ENCODE data around the gene UBXN6. TPM values are rescaled to one million over a fixed set of nuclear protein-coding genes. Genes with fewer than 3 reads are reported as not detected.

The UBXN6 gene
- total and polyA plus RNA-seq, 2 experiments from 2014 or later, result 19.1 to 21.6 TPM

- TF ChIP-seq POLR2AphosphoS5 (IDR thresholded peaks at IDR 0.05; ENCODE audit: low read depth), result no peak; the same call in 1 of the 2 replicates
- no peak for TF ChIP-seq CTCF (conservative IDR thresholded peaks at IDR 0.05; ENCODE audit: low read depth in 2 of 2)
- no peak for TF ChIP-seq JUNB (IDR thresholded peaks at IDR 0.05; ENCODE audit: unreplicated experiment)
- TF ChIP-seq, protein P1, sequence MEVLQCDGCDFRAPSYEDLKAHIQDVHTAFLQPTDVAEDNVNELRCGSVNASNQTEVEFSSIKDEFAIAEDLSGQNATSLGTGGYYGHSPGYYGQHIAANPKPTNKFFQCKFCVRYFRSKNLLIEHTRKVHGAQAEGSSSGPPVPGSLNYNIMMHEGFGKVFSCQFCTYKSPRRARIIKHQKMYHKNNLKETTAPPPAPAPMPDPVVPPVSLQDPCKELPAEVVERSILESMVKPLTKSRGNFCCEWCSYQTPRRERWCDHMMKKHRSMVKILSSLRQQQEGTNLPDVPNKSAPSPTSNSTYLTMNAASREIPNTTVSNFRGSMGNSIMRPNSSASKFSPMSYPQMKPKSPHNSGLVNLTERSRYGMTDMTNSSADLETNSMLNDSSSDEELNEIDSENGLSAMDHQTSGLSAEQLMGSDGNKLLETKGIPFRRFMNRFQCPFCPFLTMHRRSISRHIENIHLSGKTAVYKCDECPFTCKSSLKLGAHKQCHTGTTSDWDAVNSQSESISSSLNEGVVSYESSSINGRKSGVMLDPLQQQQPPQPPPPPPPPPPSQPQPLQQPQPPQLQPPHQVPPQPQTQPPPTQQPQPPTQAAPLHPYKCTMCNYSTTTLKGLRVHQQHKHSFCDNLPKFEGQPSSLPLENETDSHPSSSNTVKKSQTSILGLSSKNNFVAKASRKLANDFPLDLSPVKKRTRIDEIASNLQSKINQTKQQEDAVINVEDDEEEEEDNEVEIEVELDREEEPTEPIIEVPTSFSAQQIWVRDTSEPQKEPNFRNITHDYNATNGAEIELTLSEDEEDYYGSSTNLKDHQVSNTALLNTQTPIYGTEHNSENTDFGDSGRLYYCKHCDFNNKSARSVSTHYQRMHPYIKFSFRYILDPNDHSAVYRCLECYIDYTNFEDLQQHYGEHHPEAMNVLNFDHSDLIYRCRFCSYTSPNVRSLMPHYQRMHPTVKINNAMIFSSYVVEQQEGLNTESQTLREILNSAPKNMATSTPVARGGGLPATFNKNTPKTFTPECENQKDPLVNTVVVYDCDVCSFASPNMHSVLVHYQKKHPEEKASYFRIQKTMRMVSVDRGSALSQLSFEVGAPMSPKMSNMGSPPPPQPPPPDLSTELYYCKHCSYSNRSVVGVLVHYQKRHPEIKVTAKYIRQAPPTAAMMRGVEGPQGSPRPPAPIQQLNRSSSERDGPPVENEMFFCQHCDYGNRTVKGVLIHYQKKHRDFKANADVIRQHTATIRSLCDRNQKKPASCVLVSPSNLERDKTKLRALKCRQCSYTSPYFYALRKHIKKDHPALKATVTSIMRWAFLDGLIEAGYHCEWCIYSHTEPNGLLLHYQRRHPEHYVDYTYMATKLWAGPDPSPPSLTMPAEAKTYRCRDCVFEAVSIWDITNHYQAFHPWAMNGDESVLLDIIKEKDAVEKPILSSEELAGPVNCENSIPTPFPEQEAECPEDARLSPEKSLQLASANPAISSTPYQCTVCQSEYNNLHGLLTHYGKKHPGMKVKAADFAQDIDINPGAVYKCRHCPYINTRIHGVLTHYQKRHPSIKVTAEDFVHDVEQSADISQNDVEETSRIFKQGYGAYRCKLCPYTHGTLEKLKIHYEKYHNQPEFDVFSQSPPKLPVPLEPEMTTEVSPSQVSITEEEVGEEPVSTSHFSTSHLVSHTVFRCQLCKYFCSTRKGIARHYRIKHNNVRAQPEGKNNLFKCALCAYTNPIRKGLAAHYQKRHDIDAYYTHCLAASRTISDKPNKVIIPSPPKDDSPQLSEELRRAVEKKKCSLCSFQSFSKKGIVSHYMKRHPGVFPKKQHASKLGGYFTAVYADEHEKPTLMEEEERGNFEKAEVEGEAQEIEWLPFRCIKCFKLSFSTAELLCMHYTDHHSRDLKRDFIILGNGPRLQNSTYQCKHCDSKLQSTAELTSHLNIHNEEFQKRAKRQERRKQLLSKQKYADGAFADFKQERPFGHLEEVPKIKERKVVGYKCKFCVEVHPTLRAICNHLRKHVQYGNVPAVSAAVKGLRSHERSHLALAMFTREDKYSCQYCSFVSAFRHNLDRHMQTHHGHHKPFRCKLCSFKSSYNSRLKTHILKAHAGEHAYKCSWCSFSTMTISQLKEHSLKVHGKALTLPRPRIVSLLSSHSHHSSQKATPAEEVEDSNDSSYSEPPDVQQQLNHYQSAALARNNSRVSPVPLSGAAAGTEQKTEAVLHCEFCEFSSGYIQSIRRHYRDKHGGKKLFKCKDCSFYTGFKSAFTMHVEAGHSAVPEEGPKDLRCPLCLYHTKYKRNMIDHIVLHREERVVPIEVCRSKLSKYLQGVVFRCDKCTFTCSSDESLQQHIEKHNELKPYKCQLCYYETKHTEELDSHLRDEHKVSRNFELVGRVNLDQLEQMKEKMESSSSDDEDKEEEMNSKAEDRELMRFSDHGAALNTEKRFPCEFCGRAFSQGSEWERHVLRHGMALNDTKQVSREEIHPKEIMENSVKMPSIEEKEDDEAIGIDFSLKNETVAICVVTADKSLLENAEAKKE (CRISPR knock-in tag; IDR thresholded peaks at IDR 0.05), result no peak
- TF ChIP-seq STAT1 (IDR thresholded peaks at IDR 0.05; ENCODE audit: unreplicated experiment), result no peak
- TF ChIP-seq EZH2 (IDR thresholded peaks at IDR 0.05; ENCODE audit: low read depth, unreplicated experiment), result no peak
- TF ChIP-seq EZH2phosphoT487 (IDR thresholded peaks at IDR 0.05; ENCODE audit: unreplicated experiment), result no peak
- TF ChIP-seq ZNF331 (CRISPR knock-in tag; IDR thresholded peaks at IDR 0.05; ENCODE audit: low read depth), result no peak
- no peak for TF ChIP-seq CREB1 (CRISPR knock-in tag; IDR thresholded peaks at IDR 0.05; ENCODE audit: low read depth)
- TF ChIP-seq NANOG (IDR thresholded peaks at IDR 0.05; ENCODE audit: borderline replicate concordance), result no peak
- Histone ChIP-seq H3K4me1 (ENCODE audit: insufficient read depth) (no peaks in the 10 kb centered on the region), H3F3A (replicated peaks; ENCODE audit: low read depth) (peaks cover 34% of the 10 kb centered on the region; the same call in 1 of the 2 replicates), H3K79me2 (replicated peaks; ENCODE audit: insufficient read depth) (peaks cover 21% of the 10 kb centered on the region), H4K20me1 (replicated peaks; ENCODE audit: insufficient read depth) (peaks cover 43% of the 10 kb centered on the region), H2AFZ (no peak overlapping the region), H3K27me3 (ENCODE audit: insufficient read depth) (no peaks in the 10 kb centered on the region), H3K36me3 (ENCODE audit: insufficient read depth) (peaks cover 27% of the 10 kb centered on the region), H3K9me2 (ENCODE audit: insufficient read depth) (no peaks in the 10 kb centered on the region), H3K4me3 (no peak overlapping the region), H3K4me2 (no peak overlapping the region), H3K27ac (ENCODE audit: low read depth) (no peak overlapping the region)
- peak overlapping the region; percentile 52; the same call in 1 of the 2 replicates for H3K27ac Mint-ChIP-seq
- DNase-seq (ENCODE audit: low spot score) (no peak), ATAC-seq (no peak)
- H3K36me3 Mint-ChIP-seq (ENCODE audit: low read depth), result peaks cover 60% of the 10 kb centered on the region
- H3K9me3 Mint-ChIP-seq, result no peaks in the 10 kb centered on the region; the same call in 2 of the 3 replicates
- peaks cover 31% of the 10 kb centered on the region for H3K27me3 Mint-ChIP-seq (ENCODE audit: insufficient read depth, low read depth, poor library complexity)
- peaks cover 10% of the 10 kb centered on the region; the same call in 2 of the 3 replicates for H3K4me1 Mint-ChIP-seq
- H3K4me3 Mint-ChIP-seq, result 0 out of 3 replicates have a peak overlapping the region, but pooled peaks have one; percentile 21
Measured at GRCh38 chr19:4441994-4442818, 15.4 kb downstream of the UBXN6 start.
